ENCODE results near the gene AFAP1. TPM values are rescaled to one million over a fixed set of nuclear protein-coding genes. Genes with fewer than 3 reads are reported as not detected.
A peak's percentile ranks its signal among the peaks of the same experiment; 100 is the strongest.

The AFAP1 gene
- total and polyA plus RNA-seq, 2 of the 4 experiments (the other 2 are of a cell fraction): 48.2 to 80.9 TPM

DNA sequence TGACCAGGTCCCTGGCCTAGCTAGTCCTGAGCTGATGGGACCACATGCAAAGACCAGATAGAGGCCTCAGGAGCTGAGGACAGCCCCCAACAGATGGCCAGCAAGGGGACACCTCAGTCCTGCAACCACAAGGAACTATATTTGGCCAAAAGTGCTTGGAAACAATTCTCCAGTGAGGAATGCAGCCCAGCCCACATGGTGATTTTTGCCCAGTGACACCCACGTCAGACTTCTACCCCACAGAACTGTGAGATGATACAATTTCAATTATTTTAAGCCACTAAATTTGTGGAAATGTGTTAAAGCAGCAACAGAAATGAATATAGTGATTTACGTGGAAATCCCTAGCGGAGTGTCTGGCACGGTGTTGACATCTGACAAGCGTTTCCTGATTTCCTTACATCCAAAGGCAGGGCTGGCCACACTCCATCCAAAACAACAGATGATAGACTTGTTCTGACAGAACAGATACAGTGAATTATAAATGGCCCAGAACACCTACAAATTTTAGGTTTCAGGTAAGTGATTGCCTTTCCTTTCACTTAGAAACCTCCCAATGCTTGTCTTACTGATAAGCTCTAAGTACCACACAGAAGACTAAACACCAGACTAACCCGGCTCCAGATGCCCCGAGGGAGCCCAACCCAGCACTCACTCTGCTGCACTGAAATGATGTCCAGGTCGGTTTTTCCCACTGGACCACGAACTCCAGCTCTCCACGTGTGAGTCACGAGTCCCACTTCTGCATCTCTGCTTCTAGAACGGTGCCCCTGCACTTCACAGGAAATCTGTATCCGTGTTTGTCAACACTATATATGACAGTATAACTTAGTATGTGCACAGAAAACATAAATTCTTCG is 5.8 kb downstream of the AFAP1 start:
- 90% methylated on average over 2 of the region's 14 CpGs; no CpG with 5 or more reads in 1 of the 2 experiments for WGBS, 2 experiments (ENCODE audit: extremely low coverage in 2 of 2, insufficient read length in 1 of 2)
- 0 out of 2 replicates have a peak overlapping the region, but pooled peaks have one; percentile 9 for H3K14ac ChIP-seq (replicated peaks; ENCODE audit: low read depth, low read length)
- H3K27ac ChIP-seq (ENCODE audit: insufficient read depth, low read length): no peak overlapping the region
- H3K36me3 ChIP-seq (ENCODE audit: control insufficient read depth, insufficient read depth, low read length): peaks cover 16% of the 10 kb centered on the region
- no TSS peak for BruUV-seq (replicated peaks)
- peaks cover 90% of the 10 kb centered on the region for H4K20me1 ChIP-seq (ENCODE audit: insufficient read depth, low read length)
- no peaks in the 10 kb centered on the region; the same call in 1 of the 2 replicates for H3K9me3 ChIP-seq (ENCODE audit: control insufficient read depth, insufficient read depth, low read length)
- peak; percentile 37 for DNase-seq
- H3K23ac ChIP-seq (ENCODE audit: low read depth, low read length): no peak overlapping the region
- intact Hi-C loops (cut with micrococcal nuclease): no loop called here
- POLR2A ChIA-PET (ENCODE audit: unreplicated experiment): no interaction called here
- dilution Hi-C loops (cut with HindIII; ENCODE audit: low sequenced_read_pairs, unreplicated experiment): no loop called here
- H2BK5ac ChIP-seq (ENCODE audit: low read depth, low read length, poor library complexity, severe bottlenecking): peak overlapping the region; percentile 17
- no peak overlapping the region for H4K91ac ChIP-seq (ENCODE audit: insufficient read depth, low read depth, low read length)
- no peak overlapping the region for H2BK20ac ChIP-seq (ENCODE audit: low read depth, low read length)
- H3K56ac ChIP-seq (ENCODE audit: extremely low read depth, insufficient read depth, low read length): no peak overlapping the region
- H2AK9ac ChIP-seq (replicated peaks; ENCODE audit: low read depth, low read length, poor library complexity): no peak overlapping the region
- H3K4ac ChIP-seq (ENCODE audit: low read depth, low read length): 0 out of 2 replicates have a peak overlapping the region, but pooled peaks have one; percentile 3
- no peak overlapping the region for H4K8ac ChIP-seq (ENCODE audit: low read depth in 2 of 2, low read length in 2 of 2)
- H3K18ac ChIP-seq (ENCODE audit: low read depth, low read length): no peak overlapping the region
- no peak overlapping the region for H4K5ac ChIP-seq (ENCODE audit: low read depth, low read length)
- no peak overlapping the region for H3K4me2 ChIP-seq (ENCODE audit: low read depth, low read length)
- in situ Hi-C loops (cut with MboI; ENCODE audit: low sequenced_read_pairs): no loop called here
- H3K4me3 ChIP-seq (ENCODE audit: insufficient read depth, low read depth, low read length): no peak overlapping the region
- ATAC-seq (ENCODE audit: low read depth): no peak
- no peak overlapping the region for H2BK120ac ChIP-seq (ENCODE audit: low read depth, low read length)
- peaks cover 20% of the 10 kb centered on the region for H3K4me1 ChIP-seq (ENCODE audit: control insufficient read depth, insufficient read depth, low read length)
- no peak overlapping the region for H2AFZ ChIP-seq (replicated peaks; ENCODE audit: low read length, poor library complexity)
- no peak for TF ChIP-seq RCOR1 (IDR thresholded peaks at IDR 0.05; ENCODE audit: insufficient replicate concordance, low read length)
- no peak for TF ChIP-seq MXI1 (IDR thresholded peaks at IDR 0.05; ENCODE audit: borderline replicate concordance, low read depth, low read length)
- TF ChIP-seq NFE2L2 (IDR thresholded peaks at IDR 0.05; ENCODE audit: low read depth, low read length): no peak
- TF ChIP-seq POLR2A (IDR thresholded peaks at IDR 0.05; ENCODE audit: low read depth, low read length): no peak
- no peak for TF ChIP-seq MAZ (IDR thresholded peaks at IDR 0.05; ENCODE audit: borderline replicate concordance, low read depth, low read length)
- no peak for TF ChIP-seq CHD1 (IDR thresholded peaks at IDR 0.05; ENCODE audit: low read depth, low read length)
- TF ChIP-seq, protein P1, sequence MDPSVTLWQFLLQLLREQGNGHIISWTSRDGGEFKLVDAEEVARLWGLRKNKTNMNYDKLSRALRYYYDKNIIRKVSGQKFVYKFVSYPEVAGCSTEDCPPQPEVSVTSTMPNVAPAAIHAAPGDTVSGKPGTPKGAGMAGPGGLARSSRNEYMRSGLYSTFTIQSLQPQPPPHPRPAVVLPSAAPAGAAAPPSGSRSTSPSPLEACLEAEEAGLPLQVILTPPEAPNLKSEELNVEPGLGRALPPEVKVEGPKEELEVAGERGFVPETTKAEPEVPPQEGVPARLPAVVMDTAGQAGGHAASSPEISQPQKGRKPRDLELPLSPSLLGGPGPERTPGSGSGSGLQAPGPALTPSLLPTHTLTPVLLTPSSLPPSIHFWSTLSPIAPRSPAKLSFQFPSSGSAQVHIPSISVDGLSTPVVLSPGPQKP (IDR thresholded peaks at IDR 0.05; ENCODE audit: borderline replicate concordance, low read depth, low read length): no peak
- no peak for TF ChIP-seq BHLHE40 (IDR thresholded peaks at IDR 0.05; ENCODE audit: low read depth, low read length)
- H2BK15ac ChIP-seq (ENCODE audit: low read depth, low read length): no peak overlapping the region
- H3K9me1 ChIP-seq (ENCODE audit: insufficient read depth, low read length): peaks cover 14% of the 10 kb centered on the region
- 0 out of 2 replicates have a peak overlapping the region, but pooled peaks have one; percentile 20 for H2AK5ac ChIP-seq (ENCODE audit: low read depth, low read length)
- H3K9ac ChIP-seq (ENCODE audit: low read depth, low read length): no peak overlapping the region
- CTCF ChIA-PET: interaction anchor here (2.8 kb wide), 1 partner anchor 9 kb away, joined by 10 read pairs; no protein-coding TSS in a partner anchor
- no peaks in the 10 kb centered on the region for H3K27me3 ChIP-seq (ENCODE audit: control insufficient read depth, insufficient read depth, low read length)
- H3K79me1 ChIP-seq (ENCODE audit: low read depth in 1 of 2, low read length in 2 of 2): peaks cover 1 to 57% of the 10 kb centered on the region in 2 experiments; a peak in 2 of 4 replicates

Measured in IMR-90 (cell line).